HG03175 (cell line): ENCODE data around the gene NTNG2.
"Not testable (repeated sequence)": the region's sequence is repeated elsewhere in the genome, so short reads cannot be mapped to it uniquely, and the experiment has no call there.

ENCODE experiments used
- ATAC-seq: cut with Tn5 transposase; IDR thresholded peaks from one replicate; pipeline ENCODE4 v1.9.1; 2021; ENCODE audit warnings: mild to moderate bottlenecking, moderate library complexity; ENCODE audit not compliant: unreplicated experiment

The NTNG2 gene

GRCh38 chr9:132161743-132162184, at the start of gene NTNG2:
TSS of gene NTNG2 (plus strand) at chr9:132162058. CDS start at chr9:132166832, 4,774 bp downstream.
- ATAC-seq: no peak

- ATAC-seq: no peak
These were observed 47.7 kb upstream of the NTNG2 start for GRCh38 chr9:132114102-132114707.

GRCh38 chr9:132116583-132116982, 45.3 kb upstream of the NTNG2 start:
- no peak for ATAC-seq

GRCh38 chr9:132117694-132118093, 44.2 kb upstream of the NTNG2 start:
- ATAC-seq: no peak

GRCh38 chr9:132121021-132121420, 40.8 kb upstream of the NTNG2 start:
- no peak for ATAC-seq

- ATAC-seq: no peak
These were observed 37.1 kb upstream of the NTNG2 start for GRCh38 chr9:132124800-132125199.

- ATAC-seq: no peak
These were observed 36.5 kb upstream of the NTNG2 start for GRCh38 chr9:132125361-132125760.

GRCh38 chr9:132125944-132126679, 35.7 kb upstream of the NTNG2 start:
- no peak for ATAC-seq

GRCh38 chr9:132126680-132127236, 35.1 kb upstream of the NTNG2 start:
- no peak for ATAC-seq

- no peak for ATAC-seq
These were observed 33.8 kb upstream of the NTNG2 start for GRCh38 chr9:132127888-132128534.

- no peak for ATAC-seq
These were observed 32.3 kb upstream of the NTNG2 start for GRCh38 chr9:132129535-132129934.

- ATAC-seq: not testable (repeated sequence)
These were observed 27.8 kb upstream of the NTNG2 start for GRCh38 chr9:132134085-132134484.

- no peak for ATAC-seq
These were observed 26.4 kb upstream of the NTNG2 start for GRCh38 chr9:132135456-132135855.

- ATAC-seq: no peak
These were observed 25.6 kb upstream of the NTNG2 start for GRCh38 chr9:132136151-132136780.

GRCh38 chr9:132141344-132141947, 20.4 kb upstream of the NTNG2 start:
- ATAC-seq: no peak

GRCh38 chr9:132141948-132142594, 19.8 kb upstream of the NTNG2 start:
- ATAC-seq: no peak

GRCh38 chr9:132142924-132143323, 18.9 kb upstream of the NTNG2 start:
- ATAC-seq: no peak

- ATAC-seq: no peak
These were observed 18.5 kb upstream of the NTNG2 start for GRCh38 chr9:132143359-132143758.

- no peak for ATAC-seq
These were observed 17.0 kb upstream of the NTNG2 start for GRCh38 chr9:132144708-132145365.

GRCh38 chr9:132146039-132146438, 15.8 kb upstream of the NTNG2 start:
- ATAC-seq: no peak
